Mesothelial cell of epicardium (in vitro differentiated cells): ENCODE results near the gene CFAP43. TPM values are rescaled to one million over a fixed set of nuclear protein-coding genes. Genes with fewer than 3 reads are reported as not detected.

Source experiments
- DNase-seq, 2 experiments: peaks; one replicate each; pipeline ENCODE4 v3.0.0; 2021; ENCODE audit warnings: low spot score in 2 of 2; ENCODE audit not compliant: unreplicated experiment in 2 of 2
- H3K27ac Mint-ChIP-seq: 2 replicates; pipeline ENCODE4 v1.8.0; 2021; ENCODE audit warnings: mixed read lengths
- H3K27me3 Mint-ChIP-seq: 2 replicates; pipeline ENCODE4 v1.8.0; 2021; ENCODE audit warnings: low read depth, mixed read lengths
- H3K36me3 Mint-ChIP-seq: 2 replicates; pipeline ENCODE4 v1.8.0; 2021; ENCODE audit warnings: mixed read lengths
- H3K4me1 Mint-ChIP-seq: 2 replicates; pipeline ENCODE4 v1.8.0; 2021; ENCODE audit warnings: mixed read lengths
- H3K4me3 Mint-ChIP-seq: 2 replicates; pipeline ENCODE4 v1.8.0; 2021; ENCODE audit warnings: mild to moderate bottlenecking, moderate library complexity, mixed read lengths
- H3K9me3 Mint-ChIP-seq: 2 replicates; pipeline ENCODE4 v1.8.0; 2021; ENCODE audit warnings: mixed read lengths
- CTCF ChIP-seq: fragments of 200-600 bp; sonication (generic); IDR thresholded peaks from one replicate; pipeline ENCODE4 v1.5.0; 2021; ENCODE audit warnings: antibody characterized with exemption; ENCODE audit not compliant: unreplicated experiment
- total RNA-seq: library from RNA; stranded (reverse); gene quantifications from 3 replicates; pipeline ENCODE4 v1.2.1, GENCODE V29; 2021

The CFAP43 gene
- total RNA-seq, 1 donor from 2014 or later = 2.1 TPM

- Mint-ChIP-seq H3K4me3 (no peak overlapping the region), H3K9me3 (peaks cover 13% of the 10 kb centered on the region), H3K36me3 (peaks cover 3% of the 10 kb centered on the region), H3K4me1 (no peaks in the 10 kb centered on the region), H3K27ac (no peak overlapping the region), H3K27me3 (peaks cover 14% of the 10 kb centered on the region)
- DNase-seq = no peak
- no peak for TF ChIP-seq CTCF
Measured at GRCh38 chr10:104100795-104101194, 131.4 kb downstream of the CFAP43 start.

- H3K4me1 Mint-ChIP-seq = no peaks in the 10 kb centered on the region
- H3K9me3 Mint-ChIP-seq = peaks cover 13% of the 10 kb centered on the region
- peaks cover 14% of the 10 kb centered on the region for H3K27me3 Mint-ChIP-seq
- TF ChIP-seq CTCF = no peak
- peaks cover 3% of the 10 kb centered on the region for H3K36me3 Mint-ChIP-seq
- no peak for DNase-seq
- no peak overlapping the region for H3K27ac Mint-ChIP-seq
- no peak overlapping the region for H3K4me3 Mint-ChIP-seq
Measured at GRCh38 chr10:104099941-104100340, 132.2 kb downstream of the CFAP43 start.

- DNase-seq = no peak
- no peak overlapping the region for H3K27ac Mint-ChIP-seq
- H3K4me3 Mint-ChIP-seq = no peak overlapping the region
- H3K27me3 Mint-ChIP-seq = peaks cover 14% of the 10 kb centered on the region
- H3K36me3 Mint-ChIP-seq = peaks cover 3% of the 10 kb centered on the region
- H3K9me3 Mint-ChIP-seq = peaks cover 13% of the 10 kb centered on the region
- H3K4me1 Mint-ChIP-seq = no peaks in the 10 kb centered on the region
- no peak for TF ChIP-seq CTCF
Measured at GRCh38 chr10:104099269-104099668, 132.9 kb downstream of the CFAP43 start.

GRCh38 chr10:104098358-104098925 is 133.7 kb downstream of the CFAP43 start:
- no peaks in the 10 kb centered on the region for H3K4me1 Mint-ChIP-seq
- no peak overlapping the region for H3K4me3 Mint-ChIP-seq
- H3K27me3 Mint-ChIP-seq = peaks cover 14% of the 10 kb centered on the region
- peaks cover 3% of the 10 kb centered on the region for H3K36me3 Mint-ChIP-seq
- no peak for TF ChIP-seq CTCF
- no peak for DNase-seq
- no peak overlapping the region for H3K27ac Mint-ChIP-seq
- H3K9me3 Mint-ChIP-seq = peaks cover 13% of the 10 kb centered on the region

- Mint-ChIP-seq H3K4me3 (no peak overlapping the region), H3K4me1 (no peaks in the 10 kb centered on the region), H3K9me3 (peaks cover 13% of the 10 kb centered on the region), H3K27me3 (peaks cover 6% of the 10 kb centered on the region), H3K36me3 (peaks cover 3% of the 10 kb centered on the region), H3K27ac (no peak overlapping the region)
- no peak for DNase-seq
- no peak for TF ChIP-seq CTCF
Measured at GRCh38 chr10:104096692-104097091, 135.5 kb downstream of the CFAP43 start.

- H3K4me3 Mint-ChIP-seq = no peak overlapping the region
Measured at GRCh38 chr10:104092749-104093148, 139.4 kb downstream of the CFAP43 start.

More at GRCh38 chr10:104092749-104093148, 139.4 kb downstream of the CFAP43 start:
- H3K4me1 Mint-ChIP-seq = no peaks in the 10 kb centered on the region
- no peak overlapping the region for H3K27ac Mint-ChIP-seq
- TF ChIP-seq CTCF = no peak
- no peak for DNase-seq
- H3K36me3 Mint-ChIP-seq = peaks cover 3% of the 10 kb centered on the region
- no peaks in the 10 kb centered on the region for H3K27me3 Mint-ChIP-seq
- H3K9me3 Mint-ChIP-seq = peaks cover 13% of the 10 kb centered on the region
